Hematopoietic multipotent progenitor cell treated with erythropoietin and hydrocortisone succinate and interleukin-3 and kit ligand, for 4 days (in vitro differentiated cells): ENCODE measurements around the gene TSHB.
"Not testable (repeated sequence)": the region's sequence is repeated elsewhere in the genome, so short reads cannot be mapped to it uniquely, and the experiment has no call there.

Experiments
- DNase-seq: peaks from one replicate; pipeline ENCODE4 v3.0.0-alpha.2; 2015

The TSHB gene

GRCh38 chr1:115029526-115029925 lies at the start of gene TSHB:
TSS of gene TSHB (plus strand) at chr1:115029826. CDS start at chr1:115033363, 3,537 bp downstream.
- no peak for DNase-seq

- no peak for DNase-seq
These were observed 47.4 kb upstream of the TSHB start for GRCh38 chr1:114982251-114982650.

GRCh38 chr1:114986286-114986685 lies 43.3 kb upstream of the TSHB start:
- DNase-seq, result no peak

- DNase-seq, result no peak
These were observed 41.5 kb upstream of the TSHB start for GRCh38 chr1:114988095-114988494.

- no peak for DNase-seq
These were observed 31.9 kb upstream of the TSHB start for GRCh38 chr1:114997510-114998289.

- DNase-seq, result no peak
These were observed 23.4 kb upstream of the TSHB start for GRCh38 chr1:115006191-115006590.

- DNase-seq, result no peak
These were observed 17.6 kb upstream of the TSHB start for GRCh38 chr1:115012006-115012405.

GRCh38 chr1:115012434-115012833 lies 17.2 kb upstream of the TSHB start:
- DNase-seq, result no peak

- no peak for DNase-seq
These were observed 15.8 kb upstream of the TSHB start for GRCh38 chr1:115013792-115014191.

- DNase-seq, result not testable (repeated sequence)
These were observed 10.1 kb upstream of the TSHB start for GRCh38 chr1:115019549-115019948.

GRCh38 chr1:115021145-115021544 lies 8.5 kb upstream of the TSHB start:
- DNase-seq, result no peak

GRCh38 chr1:115023593-115023992 lies 6.0 kb upstream of the TSHB start:
- DNase-seq, result no peak

- no peak for DNase-seq
These were observed 2.0 kb downstream of the TSHB start for GRCh38 chr1:115031595-115031994.

GRCh38 chr1:115035652-115036051 lies 6.0 kb downstream of the TSHB start:
- no peak for DNase-seq

GRCh38 chr1:115036814-115037507 lies 7.3 kb downstream of the TSHB start:
- DNase-seq, result no peak

GRCh38 chr1:115040501-115040900 lies 10.9 kb downstream of the TSHB start:
- DNase-seq, result no peak

- DNase-seq, result no peak
These were observed 12.0 kb downstream of the TSHB start for GRCh38 chr1:115041654-115042053.

GRCh38 chr1:115046751-115047150 lies 17.1 kb downstream of the TSHB start:
- no peak for DNase-seq

GRCh38 chr1:115051850-115052249 lies 22.2 kb downstream of the TSHB start:
- DNase-seq, result no peak

GRCh38 chr1:115052454-115053083 lies 22.9 kb downstream of the TSHB start:
- peak; percentile 85 for DNase-seq

- DNase-seq, result no peak
These were observed 26.8 kb downstream of the TSHB start for GRCh38 chr1:115056395-115056798.

GRCh38 chr1:115057661-115058254 lies 28.1 kb downstream of the TSHB start:
- DNase-seq, result no peak

GRCh38 chr1:115059316-115059715 lies 29.7 kb downstream of the TSHB start:
- DNase-seq, result no peak

GRCh38 chr1:115060501-115060900 lies 30.9 kb downstream of the TSHB start:
- no peak for DNase-seq
